Measurements from ENCODE around the gene ADAM22. TPM values are rescaled to one million over a fixed set of nuclear protein-coding genes. Genes with fewer than 3 reads are reported as not detected.

The ADAM22 gene
- total RNA-seq, 1 donor from 2014 or later = 13.4 TPM

- no peaks in the 10 kb centered on the region for H3K36me3 Mint-ChIP-seq (ENCODE audit: low read depth)
- no peaks in the 10 kb centered on the region for H3K4me1 Mint-ChIP-seq
- H3K4me3 Mint-ChIP-seq = no peak overlapping the region
- no peaks in the 10 kb centered on the region for H3K27me3 Mint-ChIP-seq (ENCODE audit: low read depth)
- H3K9me3 Mint-ChIP-seq = no peaks in the 10 kb centered on the region
- no peak overlapping the region for H3K27ac Mint-ChIP-seq (ENCODE audit: unreplicated experiment)
- TF ChIP-seq CTCF (conservative IDR thresholded peaks at IDR 0.05) = no peak
- DNase-seq (ENCODE audit: low read depth, low spot score) = no peak
Observed at GRCh38 chr7:88042803-88043202, 108.8 kb downstream of the ADAM22 start.

- Mint-ChIP-seq H3K27me3 (ENCODE audit: low read depth) (no peaks in the 10 kb centered on the region), H3K9me3 (no peaks in the 10 kb centered on the region), H3K4me3 (no peak overlapping the region), H3K4me1 (no peaks in the 10 kb centered on the region), H3K36me3 (ENCODE audit: low read depth) (no peaks in the 10 kb centered on the region), H3K27ac (ENCODE audit: unreplicated experiment) (no peak overlapping the region)
- no peak for TF ChIP-seq CTCF (conservative IDR thresholded peaks at IDR 0.05)
- no peak for DNase-seq (ENCODE audit: low read depth, low spot score)
Observed at GRCh38 chr7:88044069-88044468, 110.0 kb downstream of the ADAM22 start.

DNA sequence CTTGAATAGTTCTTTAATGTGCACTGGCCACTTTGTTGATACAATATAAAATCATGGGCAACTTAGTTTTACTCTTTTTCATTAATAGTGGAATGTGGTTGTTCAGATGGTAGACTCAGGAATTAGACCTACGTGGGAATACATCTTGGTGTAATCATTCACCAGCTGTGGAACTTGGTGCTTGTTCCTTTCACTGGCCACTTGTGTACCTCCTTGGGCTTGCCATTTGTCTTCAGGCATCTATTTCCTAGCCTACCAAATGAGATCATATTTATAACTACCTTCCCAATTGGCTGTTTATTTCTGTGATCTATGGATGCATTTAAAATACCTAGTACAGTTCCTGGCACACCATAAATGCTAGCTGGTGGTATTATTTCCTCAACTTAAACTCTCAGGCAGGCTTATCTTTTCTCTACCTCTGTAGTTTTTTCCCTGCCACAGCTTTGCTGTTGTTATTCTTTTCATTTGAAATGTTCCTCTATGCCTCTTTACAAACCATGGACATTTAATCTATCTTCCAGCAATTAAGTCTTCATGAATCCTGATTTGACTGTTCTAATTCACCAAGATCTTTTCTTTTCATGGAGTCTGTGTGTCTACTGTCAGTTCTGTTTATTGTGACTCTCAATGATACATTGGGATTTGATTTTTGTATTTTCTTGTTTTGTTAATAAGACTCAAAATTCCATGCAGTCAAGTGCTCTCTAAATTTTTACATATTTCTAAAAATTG lies 113.0 kb downstream of the ADAM22 start:
- H3K27ac Mint-ChIP-seq (ENCODE audit: unreplicated experiment) = no peak overlapping the region
- no peak overlapping the region for H3K4me3 Mint-ChIP-seq
- H3K4me1 Mint-ChIP-seq = no peaks in the 10 kb centered on the region
- no peaks in the 10 kb centered on the region for H3K27me3 Mint-ChIP-seq (ENCODE audit: low read depth)
- H3K36me3 Mint-ChIP-seq (ENCODE audit: low read depth) = no peaks in the 10 kb centered on the region
- no peak for TF ChIP-seq CTCF (conservative IDR thresholded peaks at IDR 0.05)
- DNase-seq (ENCODE audit: low read depth, low spot score) = no peak
- H3K9me3 Mint-ChIP-seq = no peaks in the 10 kb centered on the region

DNA sequence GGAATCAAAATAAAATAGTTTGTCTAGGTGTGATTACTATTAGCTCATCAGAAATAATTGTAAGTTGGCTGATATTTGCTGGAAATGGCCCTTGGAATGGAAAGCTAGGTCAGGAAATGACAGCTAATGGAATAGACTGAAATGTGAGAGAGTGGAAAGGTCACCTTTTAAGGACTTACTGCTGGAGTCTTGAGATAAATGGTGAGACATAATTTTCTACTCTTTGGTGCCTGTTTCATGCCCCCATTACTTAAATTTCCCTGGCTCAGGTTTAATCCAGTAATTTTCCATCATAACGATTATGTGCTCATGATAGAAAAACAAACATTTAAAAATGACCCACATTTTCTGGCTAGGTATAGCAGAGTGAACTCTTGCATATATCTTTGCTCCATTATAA lies 123.6 kb downstream of the ADAM22 start:
- Mint-ChIP-seq H3K27me3 (ENCODE audit: low read depth) (no peaks in the 10 kb centered on the region), H3K4me1 (no peaks in the 10 kb centered on the region), H3K36me3 (ENCODE audit: low read depth) (peaks cover 8% of the 10 kb centered on the region), H3K27ac (ENCODE audit: unreplicated experiment) (no peak overlapping the region), H3K4me3 (no peak overlapping the region), H3K9me3 (peaks cover 2% of the 10 kb centered on the region)
- DNase-seq (ENCODE audit: low read depth, low spot score) = no peak
- no peak for TF ChIP-seq CTCF (conservative IDR thresholded peaks at IDR 0.05)

GRCh38 chr7:88062238-88062637 lies 128.2 kb downstream of the ADAM22 start:
- no peak for DNase-seq (ENCODE audit: low read depth, low spot score)
- Mint-ChIP-seq H3K9me3 (peaks cover 2% of the 10 kb centered on the region), H3K27ac (ENCODE audit: unreplicated experiment) (no peak overlapping the region), H3K36me3 (ENCODE audit: low read depth) (peaks cover 8% of the 10 kb centered on the region), H3K4me1 (no peaks in the 10 kb centered on the region), H3K27me3 (ENCODE audit: low read depth) (no peaks in the 10 kb centered on the region), H3K4me3 (no peak overlapping the region)
- no peak for TF ChIP-seq CTCF (conservative IDR thresholded peaks at IDR 0.05)

Data from neural crest cell (in vitro differentiated cells).